HG02852 (cell line): Measurements from ENCODE around the gene ARHGAP24.

ENCODE experiments used
- ATAC-seq: cut with Tn5 transposase; IDR thresholded peaks from one replicate; pipeline ENCODE4 v1.9.1; 2021; ENCODE audit warnings: mild to moderate bottlenecking, moderate library complexity; ENCODE audit not compliant: unreplicated experiment

ARHGAP24 gene

DNA sequence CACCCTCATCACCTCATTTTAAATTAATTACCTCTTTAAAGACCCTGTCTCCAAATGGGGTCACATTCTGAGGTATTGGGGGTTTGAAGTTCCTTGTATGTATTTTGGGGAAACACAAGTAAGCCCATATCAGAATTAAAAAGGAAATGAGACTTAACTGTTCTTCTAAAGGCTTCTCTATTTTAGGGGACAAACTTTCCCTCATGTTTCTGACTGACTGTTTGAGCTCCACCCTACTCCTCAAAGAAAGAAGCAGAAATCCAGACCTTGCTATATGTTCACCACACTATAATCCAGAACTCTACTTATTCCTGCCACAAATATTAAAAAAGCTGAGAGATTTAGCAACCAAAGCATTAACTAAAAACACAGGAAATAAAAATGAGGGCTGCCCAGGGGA lies 258.8 kb downstream of the ARHGAP24 start:
- ATAC-seq, result no peak

DNA sequence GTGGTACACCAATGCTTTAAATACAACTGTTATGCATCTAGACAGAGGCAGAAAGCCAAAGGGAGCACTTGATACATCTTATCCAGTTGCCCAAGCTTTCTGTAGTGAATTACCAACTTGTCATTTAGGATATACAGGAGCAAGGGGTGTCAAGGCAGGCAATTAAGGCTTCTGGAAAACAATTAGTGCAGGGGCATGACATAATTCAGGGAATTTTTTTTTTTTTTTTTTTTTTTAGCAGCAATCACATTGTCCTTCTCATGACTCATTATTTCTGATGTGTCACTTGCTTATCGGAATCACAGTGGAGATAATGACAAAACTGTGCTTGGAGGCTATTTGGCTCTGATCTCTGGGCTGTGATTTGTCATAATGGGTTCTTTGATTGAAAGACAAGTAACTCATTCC lies 259.5 kb downstream of the ARHGAP24 start:
- ATAC-seq, result no peak

- no peak for ATAC-seq
Observed at GRCh38 chr4:85736571-85736970, 261.6 kb downstream of the ARHGAP24 start.

- no peak for ATAC-seq
Observed at GRCh38 chr4:85737254-85737653, 262.3 kb downstream of the ARHGAP24 start.

DNA sequence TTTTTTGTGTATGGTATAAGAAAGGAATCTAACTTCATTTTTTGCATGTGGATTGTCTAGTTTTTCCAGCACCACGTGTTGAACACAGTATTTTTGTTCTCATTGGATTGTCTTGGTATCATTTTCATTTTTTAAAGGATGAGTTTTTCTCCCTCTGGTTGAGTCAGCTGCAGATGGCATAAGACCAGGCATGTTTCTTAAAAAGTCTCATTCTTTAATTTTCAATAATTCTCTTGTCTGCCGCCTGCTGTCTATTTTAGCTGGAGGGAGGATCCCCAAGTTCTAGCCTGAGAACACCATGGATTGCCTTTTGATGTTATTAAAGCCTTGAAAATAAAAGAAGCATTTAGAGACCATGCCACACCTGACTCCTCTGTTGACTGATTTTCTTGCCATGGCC lies 263.8 kb downstream of the ARHGAP24 start:
- ATAC-seq, result no peak

GRCh38 chr4:85740431-85740861 lies 265.5 kb downstream of the ARHGAP24 start:
- no peak for ATAC-seq

GRCh38 chr4:85741381-85741780 lies 266.4 kb downstream of the ARHGAP24 start:
- ATAC-seq, result no peak

DNA sequence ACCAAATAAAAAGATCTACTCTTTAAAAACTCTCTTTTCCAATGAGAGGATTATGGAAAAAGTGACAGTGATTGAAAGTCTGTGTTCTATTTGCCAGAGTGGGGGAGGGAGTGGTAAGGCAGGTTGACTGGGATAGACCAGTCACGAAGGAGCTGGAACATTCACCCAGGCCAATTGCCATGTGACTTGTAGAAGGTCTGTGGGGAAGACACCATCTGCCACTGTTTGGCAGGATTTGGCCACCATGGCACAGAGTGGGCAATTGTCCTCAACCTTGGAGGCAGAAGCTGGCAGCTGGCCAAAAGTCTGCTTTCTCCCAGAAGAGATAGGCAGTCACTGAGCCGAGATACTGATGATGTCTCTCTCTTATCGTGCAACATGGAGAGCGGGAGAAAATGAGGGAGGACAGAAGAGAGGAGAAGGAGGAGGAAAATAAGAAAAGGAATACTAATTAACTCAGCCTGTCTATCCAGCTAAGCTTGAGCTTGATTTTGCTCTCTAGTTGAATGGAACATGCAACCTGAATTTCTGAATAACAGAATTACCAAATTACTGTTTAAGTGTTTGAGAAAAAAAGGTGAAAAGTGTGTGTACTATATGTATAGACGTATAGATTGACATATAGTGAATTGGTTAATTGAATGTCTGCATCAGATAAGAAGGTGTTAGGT lies 267.1 kb downstream of the ARHGAP24 start:
- ATAC-seq, result no peak

GRCh38 chr4:85744950-85745349 lies 270.0 kb downstream of the ARHGAP24 start:
- ATAC-seq, result no peak

GRCh38 chr4:85745939-85746338 lies 271.0 kb downstream of the ARHGAP24 start:
- no peak for ATAC-seq

DNA sequence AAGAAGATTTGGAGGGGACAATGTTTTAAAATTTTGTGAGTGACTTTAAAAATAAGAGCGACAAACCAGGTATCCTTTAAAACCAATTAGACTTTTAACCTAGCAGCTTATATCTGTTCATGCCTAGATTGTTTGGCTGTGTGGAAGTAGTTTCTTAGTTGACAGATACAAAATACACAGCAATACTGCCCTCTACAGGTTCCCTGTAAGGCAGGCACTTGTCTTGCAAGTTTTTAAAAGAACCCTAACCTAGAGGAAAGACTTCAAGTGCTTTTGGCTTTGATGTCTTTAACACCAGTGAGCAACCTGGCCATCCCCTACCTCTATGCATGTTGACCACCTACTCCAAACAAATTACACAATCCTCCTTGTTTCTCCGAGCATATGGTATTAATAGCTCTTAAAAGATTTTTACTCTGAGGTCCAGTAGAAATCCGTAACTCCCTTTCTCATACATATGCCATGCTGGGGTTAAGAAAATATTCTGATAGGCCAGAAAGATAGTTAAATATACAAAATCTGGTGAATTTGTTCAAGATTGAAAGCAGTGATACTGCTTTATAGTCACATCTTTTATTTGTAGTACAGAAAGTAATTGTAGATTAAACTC lies 273.0 kb downstream of the ARHGAP24 start:
- ATAC-seq, result peak; percentile 69

- ATAC-seq, result no peak
Observed at GRCh38 chr4:85748654-85749053, 273.7 kb downstream of the ARHGAP24 start.

DNA sequence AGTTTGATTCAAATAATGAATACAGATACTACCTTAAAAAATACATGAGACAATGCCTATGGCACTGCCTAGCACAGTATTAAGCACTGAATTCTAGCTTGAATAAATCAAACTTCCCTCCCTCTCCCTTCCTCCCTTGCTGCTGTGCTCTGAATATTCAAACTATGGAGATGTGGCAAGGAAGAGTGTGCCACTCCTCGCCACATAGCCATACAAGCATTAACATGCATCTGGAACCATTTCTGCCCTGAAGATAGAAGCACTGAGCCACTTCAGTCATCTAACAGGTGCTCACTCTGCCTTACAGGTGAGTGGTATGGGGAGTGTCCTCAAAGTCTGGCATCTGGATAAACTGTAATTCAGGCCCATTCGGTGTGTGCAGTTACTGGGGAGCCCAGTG lies 276.9 kb downstream of the ARHGAP24 start:
- ATAC-seq, result no peak

DNA sequence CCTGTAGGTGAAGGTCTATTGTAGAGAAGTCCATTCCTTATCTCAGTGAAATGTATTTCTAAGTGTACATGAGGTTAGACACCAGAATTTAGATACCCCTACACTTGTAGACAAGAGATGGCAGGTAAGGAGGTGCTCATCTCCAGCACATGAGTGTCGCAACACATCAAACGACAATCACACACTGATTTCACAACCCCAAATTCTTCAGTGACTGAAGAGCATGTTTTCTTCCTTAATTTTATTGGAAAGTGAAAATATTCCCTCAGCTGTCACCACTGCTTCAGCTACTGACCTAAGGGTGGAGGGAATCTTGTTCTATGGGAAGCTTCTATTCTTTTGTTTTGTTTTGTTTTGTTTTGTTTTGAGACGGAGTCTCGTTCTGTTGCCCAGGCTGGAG lies 280.3 kb downstream of the ARHGAP24 start:
- ATAC-seq, result no peak

DNA sequence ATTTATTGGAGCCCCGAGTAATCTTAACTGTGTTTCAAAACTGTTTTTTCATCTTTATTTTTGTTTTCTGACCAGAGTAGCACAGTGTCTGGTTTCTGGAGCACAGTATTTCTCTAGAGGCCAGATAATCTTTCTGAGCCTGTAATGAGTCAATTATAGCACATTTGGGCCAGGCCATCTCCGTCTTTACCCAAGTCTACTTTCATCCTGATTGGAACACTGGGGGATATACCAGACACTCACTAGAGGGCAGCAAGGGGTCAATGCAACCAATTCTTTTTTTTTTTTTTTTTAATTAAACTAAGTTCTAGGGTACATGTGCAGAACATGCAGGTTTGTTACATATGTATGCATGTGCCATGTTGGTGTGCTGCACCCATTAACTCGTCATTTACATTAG lies 282.0 kb downstream of the ARHGAP24 start:
- no peak for ATAC-seq

GRCh38 chr4:85759388-85759787 lies 284.4 kb downstream of the ARHGAP24 start:
- no peak for ATAC-seq

- ATAC-seq, result no peak
Observed at GRCh38 chr4:85760511-85760910, 285.6 kb downstream of the ARHGAP24 start.

DNA sequence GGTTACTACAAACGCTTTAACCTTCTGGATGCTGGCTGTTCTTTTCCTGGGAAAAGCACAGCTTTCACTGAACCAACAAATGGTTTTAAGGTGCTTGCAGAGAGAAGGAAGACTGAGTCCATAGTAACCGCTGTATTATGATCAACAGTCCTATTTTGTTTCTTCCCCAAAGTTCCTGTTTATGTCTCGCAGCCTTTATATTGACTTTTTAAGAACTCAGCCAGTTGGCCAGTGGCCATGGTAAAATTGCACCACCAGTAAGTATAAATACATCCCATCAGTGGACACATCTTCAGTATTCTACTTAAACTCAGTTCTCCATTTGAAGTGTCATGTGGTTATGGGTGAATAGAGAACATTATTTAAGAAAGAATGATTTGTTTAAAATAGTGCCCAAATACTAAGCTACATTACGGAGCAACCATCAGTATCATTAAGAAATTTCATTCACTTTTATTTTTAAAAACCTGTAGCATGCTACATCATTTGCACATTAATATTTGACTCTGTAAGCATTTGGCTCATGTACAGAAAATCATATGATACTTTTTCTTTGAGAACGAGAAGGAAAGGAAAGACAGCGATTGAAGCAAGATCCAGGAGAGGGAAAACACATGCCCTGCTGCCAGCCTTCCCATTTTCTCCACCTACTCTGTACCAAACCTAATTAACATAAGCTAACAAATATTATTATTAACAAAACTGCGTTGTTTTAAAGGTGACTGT lies 287.0 kb downstream of the ARHGAP24 start:
- no peak for ATAC-seq

GRCh38 chr4:85762529-85762871 lies 287.6 kb downstream of the ARHGAP24 start:
- no peak for ATAC-seq

DNA sequence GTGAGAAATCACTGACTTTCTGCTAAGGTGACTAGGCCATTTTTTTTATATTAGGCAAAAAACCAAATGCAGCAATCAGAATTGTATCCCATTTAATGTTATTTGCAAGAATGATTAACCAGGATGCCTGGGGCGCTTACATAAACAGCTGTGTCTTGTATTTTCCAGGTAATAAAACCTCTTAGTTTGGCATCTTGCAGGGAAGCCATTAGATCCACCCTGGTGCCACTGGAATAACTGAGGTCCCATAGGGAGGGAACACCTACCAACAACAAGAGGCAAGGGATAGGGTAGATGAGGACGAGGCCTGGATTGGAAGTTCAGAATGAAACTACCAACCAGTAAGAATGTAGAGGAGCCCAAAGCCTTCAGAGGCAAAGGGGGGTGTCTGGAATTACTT lies 288.3 kb downstream of the ARHGAP24 start:
- no peak for ATAC-seq

DNA sequence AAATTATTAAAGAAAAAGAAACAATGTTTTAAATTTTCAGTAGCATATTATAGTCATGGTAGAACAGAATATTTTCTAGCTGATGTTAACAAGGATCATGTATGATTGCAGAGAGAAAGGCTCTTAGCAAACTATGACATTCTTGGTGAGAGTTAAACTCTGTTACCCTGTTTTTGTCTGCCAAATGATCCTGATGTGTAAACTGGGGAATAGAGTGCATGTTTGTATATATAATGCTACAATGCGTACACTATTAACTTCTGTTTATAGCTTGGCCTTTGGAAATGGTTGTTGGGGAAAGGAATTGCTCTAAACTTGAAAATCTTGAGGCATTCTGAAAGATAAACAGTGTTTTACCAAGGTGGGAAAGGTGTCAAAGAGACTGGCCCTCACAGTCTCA lies 292.7 kb downstream of the ARHGAP24 start:
- no peak for ATAC-seq

- ATAC-seq, result no peak
Observed at GRCh38 chr4:85769009-85769408, 294.1 kb downstream of the ARHGAP24 start.
